GM12878 (cell line): Measurements from ENCODE around the gene ZYX. TPM values are rescaled to one million over a fixed set of nuclear protein-coding genes. Genes with fewer than 3 reads are reported as not detected.

Experiments
- ATAC-seq: fragments of 200-7000 bp; cut with Tn5 transposase; 3 replicates; pipeline ENCODE4 v1.9.1; 2020; ENCODE audit warnings: mild to moderate bottlenecking, moderate library complexity
- BruUV-seq: library from RNA; stranded (reverse); fragments of 400-500 nt; replicated peaks from 2 replicates; lab custom pipeline; 2021; lab: Mats Ljungman, UMichigan
- CTCF ChIA-PET: fragments of 300-600 bp; sonication (Branson Sonifier 250); formaldehyde crosslinking; extraction: SDS; loops from one replicate; lab custom pipeline; 2021; ENCODE audit warnings: inconsistent platforms; lab: Yijun Ruan, JAX
- POLR2A ChIA-PET: fragments of 350-600 bp; formaldehyde crosslinking; extraction: SDS; loops from one replicate; lab custom pipeline; 2021; ENCODE audit warnings: inconsistent platforms; lab: Charles Lee
- RAD21 ChIA-PET: fragments of 300-600 bp; sonication (Branson Sonifier 250); formaldehyde crosslinking; loops from one replicate; lab custom pipeline; 2023; ENCODE audit warnings: antibody characterized with exemption; ENCODE audit not compliant: unreplicated experiment; lab: Charles Lee
- SMC1A ChIA-PET: fragments of 300-600 bp; sonication (Branson Sonifier 250); formaldehyde crosslinking; loops from one replicate; lab custom pipeline; 2023; ENCODE audit not compliant: unreplicated experiment, uncharacterized antibody; lab: Charles Lee
- DNase-seq: peaks from one replicate; pipeline ENCODE4 v3.0.0-alpha.2; 2011; ENCODE audit warnings: low read depth, low spot score
- FAIRE-seq: peaks from 3 replicates; lab custom pipeline; 2011; peaks lifted over from hg19 to GRCh38; lab: Jason Lieb, UNC
- H2AFZ ChIP-seq: 2 replicates; pipeline ENCODE4 v1.6.0; 2011; ENCODE audit warnings: low read depth, low read length, control low read depth; ENCODE audit not compliant: control insufficient read depth
- H3K27ac ChIP-seq: 2 replicates; pipeline ENCODE4 v1.5.1; 2011; ENCODE audit warnings: control low read depth; ENCODE audit not compliant: control insufficient read depth, insufficient read depth
- H3K27me3 ChIP-seq, 2 experiments: replicated peaks in 1 of 2; 2 replicates each; pipeline versions ENCODE4 v1.6.0 to v1.6.1; 2011; ENCODE audit warnings: low read length in 1 of 2; ENCODE audit not compliant: control insufficient read depth in 2 of 2, insufficient read depth in 2 of 2
- H3K36me3 ChIP-seq, 2 experiments: 2 replicates each; pipeline ENCODE4 v1.5.1; 2011; ENCODE audit warnings: low read length in 1 of 2; ENCODE audit not compliant: control insufficient read depth in 2 of 2, insufficient read depth in 2 of 2
- H3K4me1 ChIP-seq: 2 replicates; pipeline ENCODE4 v1.6.1; 2011; ENCODE audit warnings: mild to moderate bottlenecking, low read length, moderate library complexity, mixed read lengths; ENCODE audit not compliant: control insufficient read depth, insufficient read depth
- H3K4me2 ChIP-seq: 2 replicates; pipeline ENCODE4 v1.6.0; 2011; ENCODE audit warnings: control low read depth; ENCODE audit not compliant: control insufficient read depth, insufficient read depth
- H3K4me3 ChIP-seq: fragments of 200-600 bp; sonication (generic); 2 replicates; pipeline ENCODE4 v1.5.1; 2016
- H3K79me2 ChIP-seq: 2 replicates; pipeline ENCODE4 v1.6.0; 2011; ENCODE audit warnings: low read length; ENCODE audit not compliant: control insufficient read depth, insufficient read depth
- H3K9ac ChIP-seq: 2 replicates; pipeline ENCODE4 v1.8.0; 2011; ENCODE audit warnings: low read length, control low read depth, mixed read lengths; ENCODE audit not compliant: control insufficient read depth, insufficient read depth
- H3K9me3 ChIP-seq: replicated peaks from 3 replicates; pipeline ENCODE4 v1.5.1; 2011; ENCODE audit warnings: mild to moderate bottlenecking, low read length; ENCODE audit not compliant: control insufficient read depth, insufficient read depth
- H4K20me1 ChIP-seq: 2 replicates; pipeline ENCODE4 v1.6.0; 2011; ENCODE audit not compliant: control insufficient read depth, insufficient read depth
- ATF7 ChIP-seq: fragments of 450-650 bp; IDR thresholded peaks from 2 replicates; pipeline ENCODE4 v1.6.1; 2016; ENCODE audit warnings: low read depth, mild to moderate bottlenecking
- ESRRA ChIP-seq: IDR thresholded peaks from 2 replicates; pipeline ENCODE4 v1.6.1; 2012; ENCODE audit warnings: mild to moderate bottlenecking, low read length, improper control_type of control experiment
- HCFC1 ChIP-seq: fragments of 150-350 bp; IDR thresholded peaks from 2 replicates; pipeline ENCODE4 v1.6.1; 2014; ENCODE audit warnings: low read length
- MEF2B ChIP-seq: fragments of 450-650 bp; IDR thresholded peaks from 2 replicates; pipeline ENCODE4 v1.6.1; 2018; ENCODE audit warnings: mild to moderate bottlenecking, moderate library complexity; ENCODE audit not compliant: partially characterized antibody, poor library complexity, severe bottlenecking
- POLR2A ChIP-seq: IDR thresholded peaks from 2 replicates; pipeline ENCODE4 v1.6.1; 2011; ENCODE audit warnings: low read depth, mild to moderate bottlenecking, low read length
- RFX5 ChIP-seq: IDR thresholded peaks from 2 replicates; pipeline ENCODE4 v1.6.1; 2011; ENCODE audit warnings: low read depth, low read length, improper control_type of control experiment
- TBL1XR1 ChIP-seq: IDR thresholded peaks from 2 replicates; pipeline ENCODE4 v1.6.1; 2012; ENCODE audit warnings: low read depth, low read length, improper control_type of control experiment
- WGBS: methylation state at CpG from one replicate; pipeline ENCODE4 v1.1.6; 2016; ENCODE audit warnings: low lambda C conversion rate; ENCODE audit not compliant: insufficient replicate concordance, insufficient coverage; ENCODE audit errors: missing lambda C conversion rate; 5-methylcytosine and 5-hydroxymethylcytosine counted together
- in situ Hi-C: fragments of 300-500 bp; cut with MboI; formaldehyde crosslinking; loops from 9 replicates; pipeline ENCODE4 v1.14.3; 2018; ENCODE audit warnings: mixed read lengths
- intact Hi-C: fragments of 100-400 bp; cut with micrococcal nuclease; formaldehyde crosslinking; loops from one replicate; pipeline ENCODE4 v1.14.2; 2022; ENCODE audit not compliant: unreplicated experiment
- polyA plus RNA-seq, 11 experiments: library from polyadenylated mRNA; depleted of rRNA in 4 of 11; unstranded in 6 of 11; stranded (reverse) in 5 of 11; fragments of >200 nt; fragmentation: Nextera tagmentation in 4 of 11; fragmentation: Illumina TruSeq in 1 of 11; extraction: Ambion mirVana in 4 of 11; extraction: Trizol in 1 of 11; gene quantifications; 1 replicate in 1 of 11; 2 replicates in 10 of 11; pipeline versions ENCODE4 v1.2.1 to v1.2.3, GENCODE V29; 2011 to 2016; ENCODE audit warnings: inconsistent platforms in 2 of 11, missing spikeins in 2 of 11, low read depth in 1 of 11
- total RNA-seq, 4 experiments: library from RNA; depleted of rRNA in 3 of 4; stranded (reverse); fragments of >200 nt in 3 of 4; fragmentation: Illumina TruSeq in 1 of 4; extraction: Trizol in 1 of 4; gene quantifications; 2 replicates each; pipeline versions ENCODE4 v1.2.1 to v1.2.3, GENCODE V29; 2013 to 2021

Gene ZYX
- total and polyA plus RNA-seq, 10 of the 15 experiments (the other 5 are each of a cell fraction or from before 2014, with no cell fraction given): 2.1 to 100 (median 27.6) TPM

DNA sequence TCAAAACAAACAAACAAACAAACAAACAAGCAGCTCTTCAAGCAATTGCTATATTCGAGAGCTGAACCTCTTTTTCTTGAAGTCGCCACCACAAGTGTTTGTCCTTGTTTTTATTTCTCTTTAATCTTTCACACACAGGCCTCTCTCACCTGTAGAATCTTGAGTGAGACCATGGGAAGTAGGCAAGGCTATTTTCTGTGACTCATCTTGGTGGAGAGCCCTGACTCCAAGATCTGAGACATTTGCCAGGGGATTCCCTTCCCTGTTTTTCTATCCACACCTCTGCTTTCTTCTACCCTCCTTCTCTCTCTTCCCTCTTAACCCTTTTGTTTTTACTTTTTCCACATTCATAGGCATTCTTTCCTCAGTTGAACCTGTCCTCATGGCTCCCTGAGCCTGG is 54.1 kb downstream of the ZYX start:
- no peak overlapping the region for H3K4me3 ChIP-seq
- H3K79me2 ChIP-seq: no peaks in the 10 kb centered on the region
- H3K4me1 ChIP-seq: no peaks in the 10 kb centered on the region
- no peak overlapping the region for H2AFZ ChIP-seq
- no peak overlapping the region for H3K4me2 ChIP-seq
- H3K27ac ChIP-seq: no peak overlapping the region
- H3K9ac ChIP-seq: no peak overlapping the region
- FAIRE-seq (no peak), DNase-seq (no peak), ATAC-seq (no peak)
- CTCF ChIA-PET: interaction anchor here (1.5 kb wide), 1 partner anchor 195 kb away, joined by 6 read pairs; no protein-coding TSS in a partner anchor
- no peaks in the 10 kb centered on the region; a peak in 1 of 4 replicates for H3K27me3 ChIP-seq
- no peaks in the 10 kb centered on the region for H4K20me1 ChIP-seq
- BruUV-seq: no TSS peak
- SMC1A ChIA-PET: no interaction called here
- H3K9me3 ChIP-seq: no peaks in the 10 kb centered on the region
- intact Hi-C loops (no loop called here), in situ Hi-C loops (no loop called here)
- 0% methylated on average over 2 of the region's 2 CpGs for WGBS
- no peaks in the 10 kb centered on the region for H3K36me3 ChIP-seq
- POLR2A ChIA-PET: no interaction called here
- TF ChIP-seq ATF7: no peak
- TF ChIP-seq HCFC1: no peak
- RAD21 ChIA-PET: no interaction called here

DNA sequence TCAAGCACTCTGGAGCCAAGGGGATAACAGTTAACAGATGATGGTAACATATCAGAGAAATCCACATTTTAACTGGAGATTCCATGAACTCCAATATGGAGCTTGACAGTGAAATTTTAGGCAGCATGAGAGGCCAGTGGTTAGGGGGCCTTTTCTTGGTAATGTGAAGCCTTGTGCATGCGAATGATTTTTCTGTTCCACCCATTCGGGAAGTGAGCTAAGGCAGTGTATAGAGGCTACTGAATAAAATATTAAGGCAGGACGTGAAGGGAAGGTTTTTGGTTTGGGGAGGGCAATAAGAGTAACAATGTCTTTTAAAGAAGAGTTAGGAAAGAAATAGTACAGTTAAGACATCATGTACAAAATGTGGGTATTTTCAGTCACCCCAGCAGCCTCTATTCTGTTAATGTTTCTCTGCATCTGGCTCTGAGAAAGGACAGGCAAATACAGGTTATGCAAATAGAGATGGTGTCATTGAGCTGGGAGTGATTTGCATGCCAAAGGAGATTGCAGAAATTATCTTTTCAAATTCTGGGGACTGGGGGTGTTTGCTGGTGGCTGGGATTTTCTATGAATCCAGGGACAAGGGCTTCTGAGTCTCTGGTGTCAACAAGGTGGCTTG is 55.3 kb downstream of the ZYX start:
- in situ Hi-C loops (no loop called here), intact Hi-C loops (no loop called here)
- ATAC-seq (no peak), DNase-seq (no peak), FAIRE-seq (no peak)
- no peaks in the 10 kb centered on the region; a peak in 1 of 4 replicates for H3K27me3 ChIP-seq
- SMC1A ChIA-PET: interaction anchor here (0.7 to 1.2 kb wide), 2 partner anchors 15 to 26 kb away, joined by 3 read pairs; no protein-coding TSS in a partner anchor
- no peak overlapping the region for H3K4me2 ChIP-seq
- H3K9me3 ChIP-seq: no peaks in the 10 kb centered on the region
- TF ChIP-seq RFX5 (no peak), ESRRA (no peak), POLR2A (no peak), MEF2B (no peak), TBL1XR1 (no peak)
- POLR2A ChIA-PET: no interaction called here
- RAD21 ChIA-PET: no interaction called here
- H4K20me1 ChIP-seq: no peaks in the 10 kb centered on the region
- H3K4me3 ChIP-seq: no peak overlapping the region
- H3K36me3 ChIP-seq: no peaks in the 10 kb centered on the region
- no peak overlapping the region for H3K9ac ChIP-seq
- H2AFZ ChIP-seq: no peak overlapping the region
- H3K4me1 ChIP-seq: no peaks in the 10 kb centered on the region
- WGBS: 33% methylated on average over 3 of the region's 3 CpGs
- H3K79me2 ChIP-seq: no peaks in the 10 kb centered on the region
- no TSS peak for BruUV-seq
- CTCF ChIA-PET: interaction anchor here (1.5 kb wide), 1 partner anchor 196 kb away, joined by 6 read pairs; no protein-coding TSS in a partner anchor
- H3K27ac ChIP-seq: no peak overlapping the region
